SU-DHL-6 (cell line): Measurements from ENCODE around the gene NANS.
A peak's percentile ranks its signal among the peaks of the same experiment; 100 is the strongest.

Source experiments
- H2AFZ ChIP-seq: fragments of 200-600 bp; sonication (generic); 2 replicates; pipeline ENCODE4 v1.6.1; 2014; ENCODE audit warnings: low read depth, mild to moderate bottlenecking, moderate library complexity, mixed read lengths, antibody characterized with exemption, low read length; ENCODE audit not compliant: severe bottlenecking
- H3F3A ChIP-seq: fragments of 200-600 bp; shearing (Covaris generic); 2 replicates; pipeline ENCODE4 v1.6.0; 2016; ENCODE audit warnings: antibody characterized with exemption, mild to moderate bottlenecking; ENCODE audit not compliant: insufficient read depth
- H3K27ac ChIP-seq: fragments of 200-600 bp; sonication (generic); 2 replicates; pipeline ENCODE4 v1.5.1; 2016; ENCODE audit warnings: low read depth, mild to moderate bottlenecking, low read length, moderate library complexity, mixed read lengths
- H3K27me3 ChIP-seq: fragments of 200-600 bp; sonication (generic), shearing (Covaris generic); 2 replicates; pipeline ENCODE4 v1.6.0; 2014; ENCODE audit warnings: mild to moderate bottlenecking, low read length
- H3K36me3 ChIP-seq: fragments of 200-600 bp; sonication (generic); 2 replicates; pipeline ENCODE4 v1.6.1; 2014; ENCODE audit warnings: mild to moderate bottlenecking, low read length, mixed read lengths
- H3K4me2 ChIP-seq: fragments of 300-600, 200-600 bp; shearing (Covaris generic), sonication (generic); 2 replicates; pipeline ENCODE4 v1.6.0; 2014; ENCODE audit warnings: low read length, low read depth, mild to moderate bottlenecking; ENCODE audit not compliant: poor library complexity, severe bottlenecking
- H3K4me3 ChIP-seq: fragments of 200-600 bp; sonication (generic); 2 replicates; pipeline ENCODE4 v1.5.1; 2014; ENCODE audit warnings: antibody characterized with exemption, low read length, mild to moderate bottlenecking, mixed read lengths; ENCODE audit not compliant: insufficient read depth, poor library complexity, severe bottlenecking
- H3K79me2 ChIP-seq: fragments of 200-600 bp; sonication (generic); 2 replicates; pipeline ENCODE4 v1.6.1; 2014; ENCODE audit warnings: mild to moderate bottlenecking, low read length, moderate library complexity; ENCODE audit not compliant: insufficient read depth
- H3K9ac ChIP-seq: fragments of 200-600 bp; sonication (generic); 2 replicates; pipeline ENCODE4 v1.7.0; 2014; ENCODE audit warnings: mild to moderate bottlenecking, low read length
- H3K9me2 ChIP-seq: fragments of 200-600 bp; sonication (generic); replicated peaks from 2 replicates; pipeline ENCODE4 v1.6.1; 2014; ENCODE audit warnings: low read length; ENCODE audit not compliant: insufficient read depth
- H3K9me3 ChIP-seq: fragments of 200-600 bp; sonication (generic); 2 replicates; pipeline ENCODE4 v1.6.1; 2014; ENCODE audit warnings: low read length, mixed read lengths; ENCODE audit not compliant: insufficient read depth
- H4K20me1 ChIP-seq: fragments of 200-600 bp; sonication (generic); 2 replicates; pipeline ENCODE4 v1.6.1; 2014; ENCODE audit warnings: low read depth, mild to moderate bottlenecking, antibody characterized with exemption, low read length, moderate library complexity, mixed read lengths
- EZH2phosphoT487 ChIP-seq: fragments of 200-600 bp; sonication (generic), shearing (Covaris generic); conservative IDR thresholded peaks from 2 replicates; pipeline ENCODE4 v1.6.1; 2018; ENCODE audit warnings: mild to moderate bottlenecking, antibody characterized with exemption, low read length, moderate library complexity, mixed read lengths
- TF ChIP-seq, protein P1 (sequence below): fragments of 200-600 bp; sonication (generic); IDR thresholded peaks from one replicate; pipeline ENCODE4 v1.5.1; 2017; ENCODE audit warnings: antibody characterized with exemption, mild to moderate bottlenecking, low read length, moderate library complexity; ENCODE audit not compliant: insufficient read depth, poor library complexity, severe bottlenecking

Gene NANS

DNA sequence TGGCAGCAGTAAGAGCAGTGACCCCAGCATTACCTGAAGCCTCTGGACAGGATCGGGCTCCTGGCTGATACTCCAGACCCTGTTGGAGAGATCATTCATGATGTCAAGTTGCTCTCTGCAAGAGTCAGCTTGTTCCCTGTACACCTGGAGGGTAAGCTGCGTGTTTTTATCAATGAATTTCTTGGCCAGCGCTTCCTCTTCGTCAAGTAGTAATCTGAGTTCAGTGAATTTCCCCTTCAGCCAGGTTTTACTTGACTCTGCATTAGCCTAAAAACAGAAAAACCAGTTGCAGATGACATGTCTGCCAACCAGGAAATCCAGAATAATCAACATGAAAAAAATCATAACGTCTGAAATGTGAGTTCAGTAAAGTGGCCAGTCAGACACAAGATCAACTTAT, 43.4 kb downstream of the NANS start:
- Histone ChIP-seq H2AFZ (no peak overlapping the region), H3K9me2 (no peaks in the 10 kb centered on the region), H3K9ac (no peak overlapping the region), H3K27ac (peak overlapping the region; percentile 85), H3K4me3 (no peak overlapping the region), H3K9me3 (no peaks in the 10 kb centered on the region), H3K4me2 (peak overlapping the region; percentile 34), H3K27me3 (no peaks in the 10 kb centered on the region), H4K20me1 (no peaks in the 10 kb centered on the region), H3K79me2 (no peaks in the 10 kb centered on the region), H3K36me3 (no peaks in the 10 kb centered on the region), H3F3A (peaks cover 38% of the 10 kb centered on the region)
- no peak for TF ChIP-seq EZH2phosphoT487
- TF ChIP-seq, protein P1, sequence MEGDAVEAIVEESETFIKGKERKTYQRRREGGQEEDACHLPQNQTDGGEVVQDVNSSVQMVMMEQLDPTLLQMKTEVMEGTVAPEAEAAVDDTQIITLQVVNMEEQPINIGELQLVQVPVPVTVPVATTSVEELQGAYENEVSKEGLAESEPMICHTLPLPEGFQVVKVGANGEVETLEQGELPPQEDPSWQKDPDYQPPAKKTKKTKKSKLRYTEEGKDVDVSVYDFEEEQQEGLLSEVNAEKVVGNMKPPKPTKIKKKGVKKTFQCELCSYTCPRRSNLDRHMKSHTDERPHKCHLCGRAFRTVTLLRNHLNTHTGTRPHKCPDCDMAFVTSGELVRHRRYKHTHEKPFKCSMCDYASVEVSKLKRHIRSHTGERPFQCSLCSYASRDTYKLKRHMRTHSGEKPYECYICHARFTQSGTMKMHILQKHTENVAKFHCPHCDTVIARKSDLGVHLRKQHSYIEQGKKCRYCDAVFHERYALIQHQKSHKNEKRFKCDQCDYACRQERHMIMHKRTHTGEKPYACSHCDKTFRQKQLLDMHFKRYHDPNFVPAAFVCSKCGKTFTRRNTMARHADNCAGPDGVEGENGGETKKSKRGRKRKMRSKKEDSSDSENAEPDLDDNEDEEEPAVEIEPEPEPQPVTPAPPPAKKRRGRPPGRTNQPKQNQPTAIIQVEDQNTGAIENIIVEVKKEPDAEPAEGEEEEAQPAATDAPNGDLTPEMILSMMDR: no peak

DNA sequence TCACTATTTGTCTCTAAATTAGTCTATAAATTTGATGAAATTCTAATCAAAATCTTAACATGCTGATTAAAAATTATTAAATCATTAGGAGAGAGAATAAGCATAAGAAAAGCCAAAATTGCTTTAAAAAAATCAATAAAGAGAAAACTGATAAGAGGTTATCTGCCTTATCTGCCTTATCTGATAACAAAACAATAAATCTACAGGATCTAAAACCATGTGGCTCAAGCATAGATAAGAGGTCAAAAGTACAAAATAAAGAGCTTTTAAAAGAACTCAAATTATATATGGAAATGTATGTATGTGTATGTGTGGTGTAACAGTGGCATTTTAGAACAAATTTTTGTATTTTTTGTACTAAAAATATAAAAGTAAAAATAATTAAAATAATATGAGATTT, 43.9 kb downstream of the NANS start:
- H3K4me2 ChIP-seq: peak overlapping the region; percentile 34
- H3K4me3 ChIP-seq: no peak overlapping the region
- H4K20me1 ChIP-seq: no peaks in the 10 kb centered on the region
- peak overlapping the region; percentile 85 for H3K27ac ChIP-seq
- no peaks in the 10 kb centered on the region for H3K9me3 ChIP-seq
- H3K36me3 ChIP-seq: no peaks in the 10 kb centered on the region
- no peak overlapping the region for H2AFZ ChIP-seq
- no peaks in the 10 kb centered on the region for H3K9me2 ChIP-seq
- H3K9ac ChIP-seq: no peak overlapping the region
- H3K79me2 ChIP-seq: no peaks in the 10 kb centered on the region
- TF ChIP-seq, protein P1: no peak
- TF ChIP-seq EZH2phosphoT487: no peak
- H3F3A ChIP-seq: peaks cover 38% of the 10 kb centered on the region
- H3K27me3 ChIP-seq: no peaks in the 10 kb centered on the region

DNA sequence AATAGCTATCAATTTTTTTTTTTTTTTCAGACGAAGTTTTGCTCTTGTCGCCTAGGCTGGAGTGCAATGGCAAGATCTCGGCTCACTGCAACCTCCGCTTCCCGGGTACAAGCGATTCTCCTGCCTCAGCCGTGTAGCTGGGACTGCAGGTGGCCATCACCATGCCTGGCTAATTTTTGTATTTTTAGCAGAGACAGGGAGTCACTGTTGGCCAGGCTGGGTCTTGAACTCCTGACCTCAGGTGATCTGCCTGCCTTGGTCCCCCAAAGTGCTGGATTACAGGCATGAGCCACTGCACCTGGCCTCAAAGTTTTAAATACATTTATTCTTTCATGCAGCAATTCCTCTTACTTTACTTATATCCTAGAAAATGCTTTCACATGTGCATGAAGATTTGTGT, 44.9 kb downstream of the NANS start:
- no peak overlapping the region for H2AFZ ChIP-seq
- H3K9me3 ChIP-seq: no peaks in the 10 kb centered on the region
- no peaks in the 10 kb centered on the region for H3K27me3 ChIP-seq
- no peaks in the 10 kb centered on the region for H3K79me2 ChIP-seq
- H3K9ac ChIP-seq: peak overlapping the region; percentile 12; the same call in 1 of the 2 replicates
- no peaks in the 10 kb centered on the region for H3K36me3 ChIP-seq
- no peaks in the 10 kb centered on the region for H3K9me2 ChIP-seq
- peak overlapping the region; percentile 20 for H3K4me3 ChIP-seq
- H3F3A ChIP-seq: peaks cover 38% of the 10 kb centered on the region
- peak overlapping the region; percentile 85 for H3K27ac ChIP-seq
- H4K20me1 ChIP-seq: no peaks in the 10 kb centered on the region
- TF ChIP-seq EZH2phosphoT487: no peak
- TF ChIP-seq, protein P1: no peak
- peak overlapping the region; percentile 47 for H3K4me2 ChIP-seq
